SH-SY5Y (cell line): ENCODE data around the gene BCL2L13.
A peak's percentile ranks its signal among the peaks of the same experiment; 100 is the strongest.

ENCODE experiments used
- GATA2 ChIP-seq: IDR thresholded peaks from 2 replicates; pipeline ENCODE4 v1.6.1; 2011; ENCODE audit warnings: mild to moderate bottlenecking, low read depth, low read length
- GATA3 ChIP-seq: IDR thresholded peaks from 2 replicates; pipeline ENCODE4 v1.6.1; 2011; ENCODE audit warnings: low read depth, mild to moderate bottlenecking, low read length, moderate library complexity

The BCL2L13 gene

GRCh38 chr22:17628406-17629172 lies 10.0 kb upstream of the BCL2L13 start, which contains the start of gene ATP6V1E1:
TSS of gene ATP6V1E1 (minus strand) at chr22:17628749. CDS start at chr22:17628635, 114 bp downstream.
- TF ChIP-seq GATA2, result 0 out of 2 replicates have a peak, but pooled peaks have one; percentile 18
- TF ChIP-seq GATA3, result no peak

DNA sequence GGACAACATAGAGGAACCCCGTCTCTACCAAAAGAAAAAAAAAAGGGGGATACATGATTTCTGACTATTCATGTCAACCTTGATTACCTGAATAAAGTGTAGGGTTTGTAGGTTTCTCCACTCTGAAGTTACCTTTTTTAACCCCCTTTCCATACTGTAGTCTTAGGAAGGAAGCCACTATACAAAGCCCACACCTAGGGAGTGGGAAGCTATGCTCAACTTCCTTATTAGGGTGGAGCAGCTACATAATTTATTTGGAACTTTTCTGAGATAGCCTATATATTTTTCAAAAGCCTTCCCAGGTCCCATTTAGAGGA lies 9.4 kb upstream of the BCL2L13 start:
- no peak for TF ChIP-seq GATA3
- TF ChIP-seq GATA2, result no peak

- TF ChIP-seq GATA3, result no peak
- no peak for TF ChIP-seq GATA2
These were observed 8.9 kb upstream of the BCL2L13 start for GRCh38 chr22:17629641-17630040.

- TF ChIP-seq GATA2, result no peak
- no peak for TF ChIP-seq GATA3
These were observed 7.4 kb upstream of the BCL2L13 start for GRCh38 chr22:17631076-17631565.

GRCh38 chr22:17633217-17633997 lies 5.2 kb upstream of the BCL2L13 start:
- TF ChIP-seq GATA3 (no peak), GATA2 (no peak)

DNA sequence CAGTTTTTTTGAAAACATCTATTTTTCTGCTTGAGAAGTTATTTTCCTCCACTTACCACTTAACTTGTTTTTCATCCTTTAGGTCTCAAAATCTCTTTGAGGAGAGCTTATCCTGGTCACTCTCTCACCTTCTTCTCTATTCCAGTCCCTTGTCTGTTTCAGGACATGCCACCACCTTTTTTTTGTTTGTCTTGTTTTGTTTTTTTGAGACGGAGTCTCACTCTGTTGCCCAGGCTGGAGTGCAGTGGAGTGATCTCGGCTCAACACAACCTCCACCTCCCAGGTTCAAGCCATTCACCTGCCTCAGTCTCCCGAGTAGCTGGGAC lies 4.6 kb upstream of the BCL2L13 start:
- TF ChIP-seq GATA2 (no peak), GATA3 (no peak)

- TF ChIP-seq GATA2 (no peak), GATA3 (no peak)
These were observed 3.9 kb upstream of the BCL2L13 start for GRCh38 chr22:17634696-17635095.

DNA sequence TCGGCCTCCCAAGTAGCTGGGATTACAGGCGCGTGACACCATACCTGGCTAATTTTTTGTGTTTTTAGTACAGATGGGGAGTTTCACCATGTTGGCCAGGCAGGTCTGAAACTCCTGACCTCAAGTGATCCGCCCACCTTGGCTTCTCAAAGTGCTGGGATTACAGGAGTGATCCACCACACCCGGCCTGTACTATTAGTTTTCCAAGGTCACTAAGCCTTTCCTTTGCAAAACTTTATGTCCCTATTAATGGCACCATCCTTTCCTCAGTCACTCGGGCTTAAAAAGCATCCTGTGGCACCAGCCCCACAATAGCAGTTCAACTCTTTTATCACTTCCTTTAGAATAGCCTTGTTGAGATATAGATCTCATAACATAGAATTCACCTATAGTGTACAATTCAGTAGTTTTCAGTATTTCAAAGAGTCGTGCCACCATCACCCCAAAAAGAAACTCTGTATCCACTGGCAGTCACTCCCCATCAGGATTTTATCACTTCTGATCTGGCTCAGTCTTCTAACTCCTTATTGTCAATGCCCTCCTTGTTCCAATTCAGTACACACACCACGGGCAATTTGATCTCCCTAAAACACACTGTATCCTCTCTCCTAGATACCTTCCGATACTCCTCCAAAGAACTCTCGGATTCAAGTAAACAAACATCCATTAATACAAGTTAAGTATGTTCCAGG lies 921 bp upstream of the BCL2L13 start:
- no peak for TF ChIP-seq GATA2
- TF ChIP-seq GATA3, result no peak

GRCh38 chr22:17638182-17638431 lies 450 bp upstream of the BCL2L13 start:
- TF ChIP-seq GATA2 (no peak), GATA3 (no peak)

DNA sequence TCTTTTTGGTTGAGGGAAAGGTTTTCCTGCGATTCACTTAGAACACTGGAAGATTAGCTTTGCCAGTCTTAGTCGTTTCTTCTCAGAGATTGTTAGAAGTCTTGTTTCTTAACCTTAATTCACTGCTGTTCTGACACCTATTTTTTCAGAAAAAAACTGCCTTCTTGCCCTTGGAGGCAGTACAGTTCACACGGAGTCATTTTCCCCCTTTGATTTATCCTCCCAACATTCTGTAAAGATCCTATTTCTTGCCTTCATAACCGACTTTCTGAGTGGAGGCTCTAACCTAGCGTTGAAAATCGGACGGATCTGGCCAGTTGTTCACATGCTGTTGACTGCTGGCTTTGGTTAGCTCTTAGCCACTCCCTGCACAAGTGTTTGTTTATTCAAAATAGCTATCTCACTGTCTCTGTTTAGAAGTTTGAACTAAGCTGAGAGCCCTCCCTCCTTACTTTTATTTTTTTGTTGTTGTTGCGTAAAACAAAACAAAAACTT lies 737 bp downstream of the BCL2L13 start:
- TF ChIP-seq GATA2 (no peak), GATA3 (no peak)

- TF ChIP-seq GATA3 (no peak), GATA2 (no peak)
These were observed 2.7 kb downstream of the BCL2L13 start for GRCh38 chr22:17641269-17641668.

GRCh38 chr22:17647452-17647851 lies 8.9 kb downstream of the BCL2L13 start:
- no peak for TF ChIP-seq GATA2

DNA sequence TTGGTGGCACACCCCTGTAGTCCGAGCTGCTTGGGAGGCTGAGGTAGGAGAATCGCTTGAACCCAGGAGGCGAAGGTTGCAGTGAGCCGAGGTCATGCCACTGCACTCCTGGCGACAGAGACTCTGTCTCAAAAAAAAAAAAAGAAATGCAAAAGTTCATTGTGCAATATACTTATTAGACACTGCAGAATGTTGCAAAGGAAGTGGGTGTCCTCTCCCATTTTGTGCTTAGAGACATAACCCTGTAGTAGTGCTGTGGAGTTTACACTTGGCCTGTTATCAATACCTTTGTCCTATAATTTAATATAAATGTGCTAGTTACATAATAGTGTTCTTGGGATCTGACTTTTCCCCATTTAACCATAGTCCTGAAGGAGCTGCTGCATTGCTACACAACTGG lies 9.4 kb downstream of the BCL2L13 start:
- no peak for TF ChIP-seq GATA3
- TF ChIP-seq GATA2, result no peak

DNA sequence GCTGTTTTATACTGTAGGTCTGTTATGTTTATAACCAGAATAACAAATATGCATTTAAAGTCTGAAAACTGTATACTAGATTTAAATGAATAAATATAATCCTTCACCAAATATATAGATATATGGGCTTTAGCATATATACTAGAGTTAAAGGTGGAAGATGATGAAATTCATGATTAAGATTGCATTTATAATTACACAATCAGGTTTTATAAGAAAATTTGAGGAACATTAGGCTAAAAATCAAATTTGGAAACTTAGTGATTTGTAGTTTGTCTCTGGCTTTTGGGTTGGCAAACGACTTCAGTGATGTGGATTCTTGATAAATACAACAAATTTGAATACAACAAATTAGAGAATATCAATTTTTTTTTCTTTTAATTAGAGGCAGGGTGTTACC lies 10.0 kb downstream of the BCL2L13 start:
- TF ChIP-seq GATA2 (no peak), GATA3 (no peak)
